Measurements from ENCODE around the gene ADAT1. TPM values are rescaled to one million over a fixed set of nuclear protein-coding genes. Genes with fewer than 3 reads are reported as not detected.

Gene ADAT1
- total and polyA plus RNA-seq, 2 of the 13 experiments (the other 11 are each of a cell fraction or from before 2014, with no cell fraction given), result 18.4 to 40.8 TPM

DNA sequence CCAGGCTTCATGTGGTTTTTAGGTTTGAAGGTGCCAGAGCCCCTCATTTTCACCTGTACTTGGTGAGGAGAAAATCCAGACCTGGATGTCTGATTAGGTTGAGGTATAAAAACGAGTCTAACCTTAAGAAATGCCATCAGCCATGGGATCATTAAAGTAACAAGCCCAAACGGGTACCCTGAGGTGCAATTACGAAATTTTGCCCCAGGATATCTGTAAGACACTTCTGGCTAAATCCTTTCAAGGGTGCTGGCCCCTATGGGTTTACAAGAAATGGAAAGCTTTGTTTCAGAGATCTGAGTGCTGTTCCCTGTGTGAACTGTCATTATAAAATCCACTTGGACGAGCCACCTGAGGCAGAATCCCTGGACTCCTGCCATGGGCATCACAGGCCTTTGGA is 19.8 kb downstream of the ADAT1 start:
- Histone ChIP-seq H3K27ac (ENCODE audit: extremely low read length, insufficient read depth, low read length) (no peak overlapping the region), H3K4me2 (ENCODE audit: low read depth, low read length) (no peak overlapping the region), H3K9ac (ENCODE audit: insufficient read depth, low read depth, low read length) (no peak overlapping the region), H4K20me1 (ENCODE audit: insufficient read depth, low read length) (no peaks in the 10 kb centered on the region), H3K27me3 (ENCODE audit: control insufficient read depth in 1 of 2, insufficient read depth in 2 of 2, low read length in 2 of 2) (no peaks in the 10 kb centered on the region), H3K4me1 (ENCODE audit: insufficient read depth, low read length) (no peaks in the 10 kb centered on the region), H3K4me3 (replicated peaks in 1 of 3; ENCODE audit: insufficient read depth in 1 of 3, low read depth in 2 of 3, low read length in 3 of 3) (no peak overlapping the region), H3K79me2 (ENCODE audit: insufficient read depth, low read length) (no peaks in the 10 kb centered on the region), H2AFZ (ENCODE audit: low read length) (no peak overlapping the region), H3K36me3 (replicated peaks in 1 of 2; ENCODE audit: control insufficient read depth in 1 of 2, insufficient read depth in 2 of 2, low read length in 2 of 2) (peaks cover 15 to 59% of the 10 kb centered on the region in 2 experiments), H3K9me3 (ENCODE audit: low read length) (no peaks in the 10 kb centered on the region)
- intact Hi-C loops (cut with micrococcal nuclease; ENCODE audit: unreplicated experiment) (no loop called here), in situ Hi-C loops (cut with HindIII; ENCODE audit: extremely low pct_ligation_motif_present, low pct_unique_long_range_greater_than_20kb) (no loop called here)
- ATAC-seq, result no peak
- 84% methylated on average over 4 of the region's 4 CpGs for WGBS (ENCODE audit: low lambda C conversion rate)
- CTCF ChIA-PET (ENCODE audit: low intra/inter-chr PET ratio, low total read pairs), result no interaction called here
- TF ChIP-seq ASH2L (IDR thresholded peaks at IDR 0.05; ENCODE audit: insufficient read length, low read depth, low read length) (no peak), ATF3 (CRISPR knock-in tag; IDR thresholded peaks at IDR 0.05) (no peak), RAD21 (CRISPR knock-in tag; IDR thresholded peaks at IDR 0.05) (no peak), ZNF251 (CRISPR knock-in tag; IDR thresholded peaks at IDR 0.05) (no peak), BORCS8-MEF2B (CRISPR knock-in tag; IDR thresholded peaks at IDR 0.05) (no peak)
- no peak for DNase-seq (ENCODE audit: low spot score)
- BruUV-seq (replicated peaks), result no TSS peak
- POLR2A ChIA-PET, result no interaction called here
- FAIRE-seq, result no peak

- peaks cover 12 to 44% of the 10 kb centered on the region in 2 experiments for H3K36me3 ChIP-seq (replicated peaks in 1 of 2; ENCODE audit: control insufficient read depth in 1 of 2, insufficient read depth in 2 of 2, low read length in 2 of 2)
- POLR2A ChIA-PET, result no interaction called here
- no peaks in the 10 kb centered on the region for H3K27me3 ChIP-seq (ENCODE audit: control insufficient read depth in 1 of 2, insufficient read depth in 2 of 2, low read length in 2 of 2)
- DNase-seq (ENCODE audit: low spot score) (no peak), FAIRE-seq (no peak), ATAC-seq (no peak)
- H3K9ac ChIP-seq (ENCODE audit: insufficient read depth, low read depth, low read length), result no peak overlapping the region
- CTCF ChIA-PET (ENCODE audit: low intra/inter-chr PET ratio, low total read pairs), result no interaction called here
- no peak overlapping the region for H3K27ac ChIP-seq (ENCODE audit: extremely low read length, insufficient read depth, low read length)
- BruUV-seq (replicated peaks), result TSS peak; percentile 30
- no peaks in the 10 kb centered on the region for H4K20me1 ChIP-seq (ENCODE audit: insufficient read depth, low read length)
- H3K4me2 ChIP-seq (ENCODE audit: low read depth, low read length), result no peak overlapping the region
- H2AFZ ChIP-seq (ENCODE audit: low read length), result no peak overlapping the region
- in situ Hi-C loops (cut with HindIII; ENCODE audit: extremely low pct_ligation_motif_present, low pct_unique_long_range_greater_than_20kb), result no loop called here
- intact Hi-C loops (cut with micrococcal nuclease; ENCODE audit: unreplicated experiment), result no loop called here
- H3K4me1 ChIP-seq (ENCODE audit: insufficient read depth, low read length), result peaks cover 4% of the 10 kb centered on the region
- no peaks in the 10 kb centered on the region for H3K9me3 ChIP-seq (ENCODE audit: low read length)
- 99% methylated on average over 6 of the region's 6 CpGs for WGBS (ENCODE audit: low lambda C conversion rate)
- TF ChIP-seq ZSCAN20 (CRISPR knock-in tag; IDR thresholded peaks at IDR 0.05; ENCODE audit: borderline replicate concordance), result no peak
- no peak for TF ChIP-seq ZMYM3 (CRISPR knock-in tag; IDR thresholded peaks at IDR 0.05)
- no peak for TF ChIP-seq ZNF460 (CRISPR knock-in tag; IDR thresholded peaks at IDR 0.05; ENCODE audit: borderline replicate concordance)
- no peak for TF ChIP-seq FOXA3 (CRISPR knock-in tag; IDR thresholded peaks at IDR 0.05)
- TF ChIP-seq, protein P1, sequence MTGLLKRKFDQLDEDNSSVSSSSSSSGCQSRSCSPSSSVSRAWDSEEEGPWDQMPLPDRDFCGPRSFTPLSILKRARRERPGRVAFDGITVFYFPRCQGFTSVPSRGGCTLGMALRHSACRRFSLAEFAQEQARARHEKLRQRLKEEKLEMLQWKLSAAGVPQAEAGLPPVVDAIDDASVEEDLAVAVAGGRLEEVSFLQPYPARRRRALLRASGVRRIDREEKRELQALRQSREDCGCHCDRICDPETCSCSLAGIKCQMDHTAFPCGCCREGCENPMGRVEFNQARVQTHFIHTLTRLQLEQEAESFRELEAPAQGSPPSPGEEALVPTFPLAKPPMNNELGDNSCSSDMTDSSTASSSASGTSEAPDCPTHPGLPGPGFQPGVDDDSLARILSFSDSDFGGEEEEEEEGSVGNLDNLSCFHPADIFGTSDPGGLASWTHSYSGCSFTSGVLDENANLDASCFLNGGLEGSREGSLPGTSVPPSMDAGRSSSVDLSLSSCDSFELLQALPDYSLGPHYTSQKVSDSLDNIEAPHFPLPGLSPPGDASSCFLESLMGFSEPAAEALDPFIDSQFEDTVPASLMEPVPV (CRISPR knock-in tag; IDR thresholded peaks at IDR 0.05), result no peak
- no peak for TF ChIP-seq ZNF180 (CRISPR knock-in tag; IDR thresholded peaks at IDR 0.05; ENCODE audit: borderline replicate concordance, low read depth)
- TF ChIP-seq ZNF737 (CRISPR knock-in tag; IDR thresholded peaks at IDR 0.05; ENCODE audit: borderline replicate concordance), result no peak
- H3K79me2 ChIP-seq (ENCODE audit: insufficient read depth, low read length), result no peaks in the 10 kb centered on the region
- H3K4me3 ChIP-seq (replicated peaks in 1 of 3; ENCODE audit: insufficient read depth in 1 of 3, low read depth in 2 of 3, low read length in 3 of 3), result no peak overlapping the region
Measured at GRCh38 chr16:75599452-75600277, 23.4 kb downstream of the ADAT1 start.
